Stimulated activated CD8-positive, alpha-beta memory T cell treated with anti-CD3 and anti-CD28 coated beads, Interleukin-15, amount 100 ng/mL, for 24 hours (primary cell): ENCODE measurements around the gene AXIN1.

Source experiments
- DNase-seq: peaks from one replicate; pipeline ENCODE4 v3.0.0-alpha.2; 2020; ENCODE audit warnings: low read depth

The AXIN1 gene

DNA sequence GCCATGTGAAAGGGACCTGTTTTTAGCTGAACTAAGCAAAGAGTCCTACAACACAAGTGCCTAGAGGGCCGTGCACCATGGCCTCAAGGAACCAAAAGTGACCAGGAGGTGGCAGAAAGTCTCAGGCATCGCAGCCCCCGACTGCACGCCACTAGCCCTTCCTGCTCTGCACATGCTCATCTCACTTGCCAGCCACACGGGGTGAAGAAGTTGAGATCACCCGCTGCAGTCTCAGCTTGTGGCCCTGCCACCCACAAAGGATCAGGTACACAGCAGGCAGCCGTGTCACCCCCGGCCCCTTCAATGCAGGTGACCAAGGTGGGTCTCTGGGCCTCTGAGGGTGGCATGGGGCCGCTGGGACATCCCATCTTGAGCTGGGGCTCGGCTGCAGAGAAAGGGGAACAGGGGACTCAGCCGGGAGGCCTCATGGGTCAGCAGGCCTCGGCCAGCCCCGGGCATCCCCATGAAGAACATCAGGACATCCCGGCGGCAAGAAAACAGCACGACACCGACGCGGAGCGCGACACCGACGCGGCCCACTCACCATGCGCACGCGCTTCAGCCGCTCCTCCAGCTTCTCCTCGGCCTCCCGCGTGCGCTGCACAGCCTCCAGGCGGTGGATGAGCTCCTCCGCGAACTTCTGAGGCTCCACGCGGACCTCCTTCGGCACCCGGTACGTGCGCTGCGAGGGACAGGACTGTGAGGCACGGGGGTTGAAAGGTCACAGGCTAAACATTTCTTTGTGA, 48.6 kb downstream of the AXIN1 start:
- no peak for DNase-seq

DNA sequence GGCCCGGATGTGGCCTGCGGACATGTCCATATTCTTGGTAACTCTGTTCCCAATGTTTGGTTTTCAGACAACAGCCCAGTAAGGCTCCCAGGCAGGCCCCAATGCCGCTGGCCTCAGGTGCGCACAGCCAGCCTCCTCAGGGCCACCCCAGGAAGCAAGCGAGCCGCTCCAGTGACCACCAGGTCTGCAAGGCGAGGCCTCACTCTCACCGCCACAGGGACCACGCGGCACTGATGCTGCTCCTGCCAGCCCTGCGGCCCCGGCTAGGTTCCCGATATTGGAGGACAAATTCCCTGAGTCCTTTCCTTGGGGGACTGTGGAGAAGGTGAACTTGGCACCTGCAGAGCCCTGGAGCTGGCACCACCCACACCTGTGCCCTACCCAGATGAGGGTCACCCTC, 50.6 kb downstream of the AXIN1 start:
- no peak for DNase-seq

DNA sequence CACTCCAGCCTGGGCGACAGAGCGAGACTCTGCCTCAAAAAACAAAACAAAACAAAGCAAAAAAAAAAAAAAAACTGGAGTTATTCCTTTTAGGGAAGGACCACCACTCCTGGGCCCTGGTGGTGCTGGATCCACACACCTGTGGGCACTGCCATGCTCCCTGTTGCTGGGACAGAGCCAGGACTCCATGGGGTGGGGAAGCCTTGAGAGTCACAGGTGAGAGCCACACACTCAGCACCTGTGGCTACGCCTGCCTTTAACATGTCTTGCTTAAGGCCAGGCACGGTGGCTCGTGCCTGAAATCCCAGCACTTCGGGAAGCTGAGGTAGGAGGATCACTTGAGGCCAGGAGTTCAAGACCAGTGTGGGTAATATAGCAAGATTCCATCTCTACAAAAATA, 51.3 kb downstream of the AXIN1 start:
- DNase-seq, result no peak

DNA sequence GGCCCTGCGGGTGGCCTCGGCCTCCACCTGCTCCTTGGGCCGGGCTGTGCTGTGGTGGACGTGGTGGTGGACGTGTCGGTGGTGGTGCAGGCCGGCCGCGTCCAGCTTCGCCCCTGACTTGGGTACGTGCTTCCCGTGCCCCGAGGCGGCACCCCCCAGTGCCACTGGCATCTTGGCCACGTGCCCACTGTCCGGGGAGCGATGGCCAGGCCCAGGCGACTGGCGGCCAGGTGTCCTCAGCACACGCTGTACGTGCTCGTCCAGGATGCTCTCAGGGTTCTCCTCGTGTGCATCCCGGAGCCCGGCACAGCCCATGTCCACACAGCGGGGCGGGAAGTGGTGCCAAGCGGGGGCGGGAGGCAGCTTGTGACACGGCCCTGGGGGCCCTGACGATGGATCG, 54.7 kb downstream of the AXIN1 start:
- DNase-seq, result no peak

DNA sequence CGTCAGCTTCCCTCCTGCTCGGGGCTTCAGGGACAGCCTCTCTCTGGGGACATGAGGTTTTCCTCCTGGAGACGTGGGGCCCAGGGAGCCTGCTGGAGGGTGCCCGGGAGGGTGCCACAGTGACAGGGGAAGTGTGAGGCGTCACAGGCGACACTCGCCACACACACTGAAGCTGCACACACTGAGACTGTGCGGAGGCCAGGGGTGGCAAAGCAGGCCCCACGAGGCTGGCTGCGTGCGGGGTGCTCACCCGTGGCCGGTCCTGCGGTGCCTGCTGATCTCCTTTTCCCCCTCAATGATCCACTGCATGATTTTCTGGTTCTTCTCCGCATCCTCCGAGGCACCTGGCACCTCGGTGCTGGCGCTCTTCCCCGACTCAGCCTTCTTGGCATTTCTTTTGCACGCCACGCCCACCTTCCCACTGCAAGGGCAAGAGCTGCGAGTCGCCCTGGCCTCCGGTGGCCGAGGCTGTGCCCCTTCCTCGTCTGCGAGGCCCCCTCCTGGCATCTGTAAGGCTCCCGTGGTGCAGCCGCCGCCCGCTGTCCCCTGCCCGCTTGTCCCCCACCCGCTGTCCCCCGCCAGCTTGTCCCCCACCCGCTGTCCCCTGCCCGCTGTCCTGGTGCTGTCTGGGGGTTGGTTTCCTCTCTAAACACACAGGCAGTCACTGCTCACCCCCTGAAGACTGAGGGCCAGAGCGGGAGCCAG, 55.6 kb downstream of the AXIN1 start:
- no peak for DNase-seq

DNA sequence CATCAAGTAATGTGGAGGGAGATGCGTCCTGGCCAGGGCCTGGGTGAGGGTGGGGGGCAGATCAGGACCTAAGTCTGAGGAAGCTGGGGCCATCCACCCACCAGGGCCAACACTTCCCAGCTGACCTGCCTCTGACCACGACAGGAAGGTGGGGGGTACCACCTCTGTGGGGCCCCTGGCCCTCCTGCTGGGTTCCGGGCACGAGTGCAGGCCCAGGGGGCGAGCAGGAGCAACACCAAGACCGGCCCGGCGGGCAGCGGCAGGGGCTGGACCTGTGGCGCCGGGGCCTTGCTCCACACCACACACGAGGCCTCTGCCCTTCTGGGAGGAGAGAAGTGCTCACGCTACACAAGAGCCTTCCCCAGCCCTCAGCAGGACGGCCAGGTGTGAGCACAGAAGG, 56.2 kb downstream of the AXIN1 start:
- no peak for DNase-seq

DNA sequence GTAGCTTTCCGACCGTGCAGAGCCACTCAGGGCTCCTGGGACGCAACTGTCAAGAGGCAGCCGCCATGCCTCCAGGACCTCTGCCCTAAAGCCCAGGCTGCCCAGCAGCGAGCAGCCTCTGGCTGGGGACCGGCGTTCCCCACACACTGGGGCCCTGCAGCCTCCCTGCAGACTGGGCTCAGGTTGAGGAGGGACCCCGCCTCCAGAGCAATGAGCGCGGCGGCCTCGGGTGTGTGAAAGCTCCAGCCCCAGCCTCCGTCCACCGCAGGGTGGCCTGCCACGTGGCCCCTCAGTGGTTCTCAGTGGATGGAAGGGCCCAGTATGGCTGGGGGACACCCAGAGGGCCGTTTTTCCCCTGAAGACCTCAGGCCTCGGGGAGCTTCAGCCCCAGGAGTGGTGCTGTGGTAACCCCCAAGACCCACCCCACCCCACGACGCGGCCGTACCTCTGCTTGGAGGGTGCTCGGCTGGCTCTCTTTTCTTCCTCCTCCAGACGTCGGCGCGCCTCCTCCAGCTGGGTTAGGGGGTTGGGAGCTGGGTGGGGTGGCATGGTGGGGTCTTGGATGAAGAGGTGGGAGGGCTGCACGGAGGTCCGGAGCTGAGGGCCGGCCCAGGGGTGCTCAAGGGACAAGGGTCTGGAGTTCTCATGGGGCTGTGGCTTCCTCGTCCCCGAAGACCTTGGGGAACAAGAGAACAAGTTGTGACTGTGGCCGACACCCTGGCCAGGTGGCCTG, 59.3 kb downstream of the AXIN1 start:
- no peak for DNase-seq

DNA sequence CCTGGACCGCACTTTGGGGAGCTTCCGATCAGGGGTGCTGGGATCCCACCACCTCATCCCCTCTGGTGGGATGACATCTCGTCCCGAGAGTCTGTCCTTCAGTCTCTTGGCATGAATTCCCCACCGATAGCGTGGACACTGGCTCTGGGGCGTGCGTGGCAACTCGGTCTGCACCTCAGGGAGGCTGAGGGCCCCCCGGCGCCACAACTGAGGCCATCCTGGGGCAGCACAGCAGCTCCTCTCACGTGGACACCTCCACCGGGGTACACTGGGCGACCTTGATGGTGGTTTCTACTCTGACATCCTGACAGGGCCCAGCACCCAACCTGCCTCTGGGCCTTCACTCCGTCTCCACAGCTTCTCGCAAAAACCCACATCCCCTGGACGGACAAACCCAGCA, 61.0 kb downstream of the AXIN1 start:
- no peak for DNase-seq

DNA sequence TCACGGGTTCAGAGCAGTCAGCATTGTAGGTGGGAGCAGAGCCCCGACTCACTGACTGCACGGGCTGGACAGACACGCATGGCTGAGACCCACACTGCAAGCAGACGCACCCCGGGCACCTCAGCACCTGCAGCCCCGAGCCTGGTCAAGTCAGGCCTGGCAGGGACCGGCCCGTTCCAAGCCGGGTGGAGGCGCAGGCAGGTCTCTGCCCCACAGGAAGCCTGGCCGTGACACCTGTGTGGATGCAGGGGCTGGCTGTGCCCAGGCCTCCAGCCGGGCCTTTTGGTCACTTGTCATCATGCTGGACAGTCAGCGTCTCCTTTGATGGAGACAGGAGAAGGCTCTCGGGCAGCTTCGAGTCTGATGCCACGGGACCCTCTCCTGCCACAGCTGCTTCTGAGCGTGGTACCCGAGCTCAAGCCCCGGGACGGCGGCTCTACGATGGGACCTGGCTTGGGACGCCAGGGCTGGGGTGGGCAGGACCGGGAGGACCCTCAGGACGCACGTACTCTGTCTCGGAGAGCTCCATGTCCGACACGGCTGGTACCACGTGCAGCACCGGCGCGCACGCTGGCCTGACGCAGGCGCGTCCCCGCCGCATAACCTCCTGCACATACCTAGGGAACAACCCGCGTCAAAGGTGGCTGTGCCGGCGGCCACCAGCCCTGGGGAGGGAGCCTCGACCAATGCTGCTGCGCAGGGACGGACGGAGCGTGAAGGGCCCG, 61.7 kb downstream of the AXIN1 start:
- DNase-seq, result no peak

DNA sequence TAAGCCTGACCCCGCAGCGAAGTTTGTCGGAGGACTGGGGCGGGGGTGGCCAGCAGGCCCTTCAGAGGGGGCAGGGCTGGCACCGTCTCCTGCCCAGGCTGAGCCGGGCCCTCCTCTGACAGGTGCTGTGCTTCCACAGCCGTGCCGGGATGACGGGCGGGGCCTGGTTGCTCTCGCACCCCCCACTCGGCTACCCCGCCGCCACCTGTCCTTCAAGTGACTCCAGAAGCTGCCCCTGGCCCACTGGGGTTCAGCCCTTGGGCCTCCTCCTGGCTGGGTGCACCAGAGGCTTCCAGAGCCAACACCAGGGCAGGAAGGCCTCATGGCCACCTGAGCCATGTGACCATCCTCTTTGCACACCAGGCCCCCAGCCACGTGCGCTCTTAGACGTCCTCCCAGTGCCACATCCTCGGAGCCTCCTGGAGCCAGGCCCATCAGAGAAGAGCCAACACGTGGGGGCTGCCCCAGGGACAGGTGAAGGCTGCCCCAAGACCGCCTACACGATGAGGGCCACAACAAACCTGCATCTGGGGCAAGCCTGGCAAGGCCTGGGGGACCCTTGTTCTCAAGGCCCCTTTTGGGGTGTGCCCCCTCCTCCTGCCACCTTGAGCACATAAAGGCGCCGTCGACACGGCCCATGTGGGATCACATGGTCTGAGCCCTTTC, 62.4 kb downstream of the AXIN1 start:
- DNase-seq, result no peak

DNA sequence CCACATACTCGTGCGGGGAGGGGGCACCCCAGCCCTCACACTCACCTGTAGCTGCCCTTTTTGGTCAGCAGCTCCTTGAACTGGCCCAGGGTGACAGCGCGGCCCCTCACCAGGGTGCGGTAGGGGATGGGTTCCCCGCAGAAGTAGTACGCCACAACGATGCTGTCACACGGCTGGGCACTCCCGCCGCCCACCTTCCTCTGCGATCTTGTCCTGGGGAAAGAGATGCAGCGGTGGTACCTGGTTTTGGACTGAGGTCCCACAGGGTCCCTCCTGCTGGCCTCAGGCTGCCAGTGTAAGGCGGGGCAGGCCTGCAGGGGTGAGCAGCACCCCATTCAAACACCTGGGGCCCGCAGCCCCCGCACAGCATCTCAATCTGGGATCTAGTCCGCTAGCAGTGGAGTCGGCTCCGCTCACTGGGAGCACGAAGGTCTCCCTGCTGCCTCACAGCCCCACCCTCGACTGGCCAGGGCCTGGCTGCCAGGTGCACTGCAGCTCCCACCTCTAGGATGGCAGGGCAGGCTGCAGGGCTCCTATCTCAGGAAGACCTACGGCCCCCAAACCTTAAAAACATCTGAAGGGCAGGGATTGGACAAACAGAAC, 63.0 kb downstream of the AXIN1 start:
- no peak for DNase-seq

DNA sequence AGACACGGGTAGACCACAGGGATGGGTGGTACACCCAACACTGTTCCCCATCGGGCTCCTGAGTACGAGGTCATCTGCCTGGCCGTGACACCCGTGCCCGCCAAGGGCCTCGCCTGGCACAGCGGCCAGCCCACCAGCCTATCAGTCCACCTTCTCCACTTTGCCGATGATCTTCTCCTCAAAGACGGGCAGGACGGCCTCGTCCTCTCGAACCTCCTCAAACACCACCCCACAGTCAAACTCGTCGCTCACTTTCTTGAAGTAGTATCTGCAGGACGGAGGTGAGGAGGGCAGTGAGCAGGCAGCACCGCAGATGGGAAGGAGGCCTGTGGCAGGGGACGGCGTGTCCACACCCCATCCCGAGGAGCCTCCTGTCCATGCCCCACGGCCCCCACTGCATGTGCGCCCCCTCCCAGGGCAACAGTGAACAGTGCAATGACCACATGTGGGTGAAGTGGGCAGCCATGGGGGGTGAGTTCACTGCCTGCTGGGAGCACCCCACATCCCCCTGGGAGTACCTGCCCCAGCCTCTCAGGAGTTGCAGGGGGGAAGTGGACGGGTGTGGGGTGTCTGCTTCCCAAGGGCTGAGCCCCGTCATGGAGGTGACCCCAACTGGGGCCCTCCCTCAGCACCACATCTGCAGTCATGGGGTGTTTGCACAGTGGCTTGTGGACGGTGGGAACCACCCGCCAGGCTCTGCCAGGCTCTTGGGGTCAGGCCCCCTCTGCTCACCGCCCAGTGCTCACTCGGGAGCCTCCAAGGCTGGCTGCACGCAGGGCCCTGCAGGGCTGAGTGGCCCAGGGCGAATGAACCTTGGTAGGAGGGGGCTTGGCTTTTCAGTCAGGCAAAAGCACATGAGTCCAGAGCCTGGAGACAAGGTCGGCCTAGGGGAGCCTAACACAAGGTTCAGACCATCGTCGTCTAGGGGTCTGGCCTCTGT, 64.3 kb downstream of the AXIN1 start:
- no peak for DNase-seq

DNA sequence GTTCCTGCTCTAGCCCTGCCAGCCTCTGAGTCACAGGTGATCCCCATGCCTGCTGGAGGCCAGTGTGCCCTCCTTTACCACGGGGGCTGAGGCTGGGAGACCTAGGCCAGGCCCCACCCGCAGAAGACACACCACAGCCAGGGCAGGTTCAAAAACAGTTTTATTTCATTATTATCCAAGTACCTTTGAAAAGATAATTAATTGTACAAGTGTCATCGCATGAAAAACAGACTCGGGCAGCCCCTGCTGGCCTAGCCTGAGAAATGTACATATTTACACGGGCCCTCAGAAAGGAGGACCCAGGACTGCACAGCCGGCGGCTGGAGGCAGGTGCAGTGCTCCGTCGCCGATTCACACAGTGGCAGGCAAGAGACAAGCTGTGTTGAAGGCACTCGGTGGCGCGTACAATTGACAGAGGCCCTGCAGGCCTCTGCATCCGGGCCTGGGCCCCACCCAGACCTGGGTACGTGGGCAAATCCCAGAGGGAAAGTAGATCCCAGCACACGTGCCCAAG, 65.2 kb downstream of the AXIN1 start:
- DNase-seq, result no peak

DNA sequence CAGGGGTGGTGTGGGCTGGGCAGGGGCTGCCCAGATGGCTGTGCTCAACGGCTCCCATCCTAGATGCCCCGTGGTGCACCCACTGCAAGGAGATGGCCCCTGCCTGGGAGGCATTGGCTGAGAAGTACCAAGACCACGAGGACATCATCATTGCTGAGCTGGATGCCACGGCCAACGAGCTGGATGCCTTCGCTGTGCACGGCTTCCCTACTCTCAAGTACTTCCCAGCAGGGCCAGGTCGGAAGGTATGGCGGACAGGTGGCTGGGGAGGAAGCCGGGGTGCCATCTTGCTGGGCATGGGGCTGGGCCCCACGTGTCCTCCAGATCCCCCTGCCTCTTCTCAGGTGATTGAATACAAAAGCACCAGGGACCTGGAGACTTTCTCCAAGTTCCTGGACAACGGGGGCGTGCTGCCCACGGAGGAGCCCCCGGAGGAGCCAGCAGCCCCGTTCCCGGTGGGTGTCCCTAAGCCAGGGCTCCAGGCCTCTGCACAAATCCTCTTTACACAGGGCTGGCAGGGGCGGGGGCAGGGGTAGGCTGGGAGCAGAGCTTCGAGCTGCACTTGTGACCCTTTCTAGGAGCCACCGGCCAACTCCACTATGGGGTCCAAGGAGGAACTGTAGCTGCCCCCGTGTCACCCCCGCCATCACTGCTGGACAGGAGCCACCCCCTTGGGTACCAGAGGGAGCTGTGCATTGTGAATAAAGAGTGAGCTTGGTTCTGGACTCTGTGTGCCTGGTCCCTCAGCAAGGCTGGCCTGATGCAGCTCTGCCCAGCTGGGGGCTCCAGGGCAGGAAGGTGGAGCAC, 65.8 kb downstream of the AXIN1 start:
- DNase-seq, result no peak

DNA sequence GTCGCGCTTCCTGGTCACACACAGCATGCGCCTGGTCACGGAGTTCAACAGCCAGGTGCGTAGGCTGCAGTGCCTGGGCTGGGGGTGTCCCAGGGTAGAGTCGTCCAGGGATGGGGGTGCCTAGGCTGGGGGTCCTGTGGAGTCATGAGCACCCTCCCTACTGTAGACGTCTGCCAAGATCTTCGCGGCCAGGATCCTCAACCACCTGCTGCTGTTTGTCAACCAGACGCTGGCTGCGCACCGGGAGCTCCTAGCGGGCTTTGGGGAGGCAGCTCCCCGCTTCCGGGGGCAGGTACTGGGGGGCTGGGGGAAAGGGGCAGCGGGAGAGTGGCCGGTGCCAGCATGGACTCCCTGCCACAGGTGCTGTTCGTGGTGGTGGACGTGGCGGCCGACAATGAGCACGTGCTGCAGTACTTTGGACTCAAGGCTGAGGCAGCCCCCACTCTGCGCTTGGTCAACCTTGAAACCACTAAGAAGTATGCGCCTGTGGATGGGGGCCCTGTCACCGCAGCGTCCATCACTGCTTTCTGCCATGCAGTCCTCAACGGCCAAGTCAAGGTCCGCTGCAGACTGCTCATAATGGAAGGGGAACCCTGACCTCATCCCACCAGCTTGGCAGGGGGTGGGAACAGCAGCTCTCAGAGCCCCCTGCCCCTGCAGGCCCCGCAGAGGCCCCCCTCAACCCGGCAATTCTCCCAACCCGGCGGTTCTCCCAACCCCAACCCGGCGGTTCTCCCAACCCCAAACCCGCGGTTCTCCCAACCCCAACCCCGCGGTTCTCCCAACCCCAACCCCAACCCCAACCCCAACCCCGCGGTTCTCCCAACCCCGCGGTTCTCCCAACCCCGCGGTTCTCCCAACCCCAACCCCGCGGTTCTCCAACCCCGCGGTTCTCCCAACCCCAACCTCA, 67.1 kb downstream of the AXIN1 start:
- DNase-seq, result no peak

DNA sequence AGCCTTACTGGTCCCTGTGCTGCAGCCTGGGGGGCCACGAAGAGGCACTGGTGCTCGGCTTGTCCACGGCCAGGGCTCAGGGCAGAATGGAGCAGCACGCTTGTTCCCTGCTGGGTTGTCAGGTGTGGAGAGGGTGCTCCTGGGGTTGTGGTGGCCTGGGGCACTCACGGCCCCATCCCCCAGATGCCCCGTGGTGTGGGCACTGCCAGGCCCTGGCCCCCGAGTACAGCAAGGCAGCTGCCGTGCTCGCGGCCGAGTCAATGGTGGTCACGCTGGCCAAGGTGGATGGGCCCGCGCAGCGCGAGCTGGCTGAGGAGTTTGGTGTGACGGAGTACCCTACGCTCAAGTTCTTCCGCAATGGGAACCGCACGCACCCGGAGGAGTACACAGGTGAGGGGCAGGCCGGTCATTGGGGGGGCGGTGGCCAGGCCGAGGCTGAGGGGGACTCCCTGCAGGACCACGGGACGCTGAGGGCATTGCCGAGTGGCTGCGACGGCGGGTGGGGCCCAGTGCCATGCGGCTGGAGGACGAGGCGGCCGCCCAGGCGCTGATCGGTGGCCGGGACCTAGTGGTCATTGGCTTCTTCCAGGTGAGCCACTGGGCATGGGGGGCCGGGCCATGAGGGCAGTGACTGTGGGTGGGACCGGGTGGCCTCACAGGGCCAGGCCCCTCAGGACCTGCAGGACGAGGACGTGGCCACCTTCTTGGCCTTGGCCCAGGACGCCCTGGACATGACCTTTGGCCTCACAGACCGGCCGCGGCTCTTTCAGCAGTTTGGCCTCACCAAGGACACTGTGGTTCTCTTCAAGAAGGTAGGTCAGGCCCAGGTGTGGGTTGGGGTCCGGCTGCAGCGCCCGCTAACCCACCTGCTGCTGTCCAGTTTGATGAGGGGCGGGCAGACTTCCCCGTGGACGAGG, 68.1 kb downstream of the AXIN1 start:
- DNase-seq, result no peak
